ENCODE measurements around the gene GPR160. TPM values are rescaled to one million over a fixed set of nuclear protein-coding genes. Genes with fewer than 3 reads are reported as not detected.

The GPR160 gene
- total and polyA plus RNA-seq, 2 experiments from 2014 or later: 52.2 to 87.9 TPM

DNA sequence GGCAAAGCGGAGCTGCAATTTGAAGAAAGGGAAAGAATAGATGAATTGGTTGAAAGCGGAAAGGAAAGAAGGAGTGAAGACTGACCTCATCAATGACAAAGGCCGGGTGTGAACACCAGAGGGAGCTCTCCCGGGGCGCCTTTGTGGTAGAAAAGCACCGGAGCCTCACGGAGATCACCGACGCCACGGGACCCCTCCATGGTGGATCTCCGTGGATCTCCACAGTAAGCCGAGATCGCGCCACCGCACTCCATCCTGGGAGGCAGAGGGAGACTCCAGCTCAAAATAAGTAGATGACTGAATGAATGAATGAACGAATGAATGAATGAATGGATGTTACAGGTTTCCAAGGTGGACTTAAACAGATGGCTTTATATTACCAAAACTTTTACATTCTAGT, 25.0 kb downstream of the GPR160 start:
- no peak overlapping the region for H3K27ac ChIP-seq
- no peaks in the 10 kb centered on the region for H4K20me1 ChIP-seq (ENCODE audit: insufficient read depth, poor library complexity, severe bottlenecking)
- no peaks in the 10 kb centered on the region for H3K27me3 ChIP-seq
- H2AFZ ChIP-seq: no peak overlapping the region
- no peaks in the 10 kb centered on the region for H3K9me3 ChIP-seq (ENCODE audit: low read depth)
- H3K4me1 ChIP-seq (ENCODE audit: insufficient read depth): no peaks in the 10 kb centered on the region
- no peak overlapping the region for H3K4me3 ChIP-seq
- DNase-seq (ENCODE audit: low spot score): no peak
- H3K4me2 ChIP-seq: no peak overlapping the region
- H3K36me3 ChIP-seq (replicated peaks; ENCODE audit: insufficient read depth, low read depth): no peaks in the 10 kb centered on the region
- H3K9me2 ChIP-seq (replicated peaks; ENCODE audit: insufficient read depth): no peaks in the 10 kb centered on the region
- TF ChIP-seq EZH2 (IDR thresholded peaks at IDR 0.05; ENCODE audit: borderline replicate concordance): no peak
- TF ChIP-seq, protein P1, sequence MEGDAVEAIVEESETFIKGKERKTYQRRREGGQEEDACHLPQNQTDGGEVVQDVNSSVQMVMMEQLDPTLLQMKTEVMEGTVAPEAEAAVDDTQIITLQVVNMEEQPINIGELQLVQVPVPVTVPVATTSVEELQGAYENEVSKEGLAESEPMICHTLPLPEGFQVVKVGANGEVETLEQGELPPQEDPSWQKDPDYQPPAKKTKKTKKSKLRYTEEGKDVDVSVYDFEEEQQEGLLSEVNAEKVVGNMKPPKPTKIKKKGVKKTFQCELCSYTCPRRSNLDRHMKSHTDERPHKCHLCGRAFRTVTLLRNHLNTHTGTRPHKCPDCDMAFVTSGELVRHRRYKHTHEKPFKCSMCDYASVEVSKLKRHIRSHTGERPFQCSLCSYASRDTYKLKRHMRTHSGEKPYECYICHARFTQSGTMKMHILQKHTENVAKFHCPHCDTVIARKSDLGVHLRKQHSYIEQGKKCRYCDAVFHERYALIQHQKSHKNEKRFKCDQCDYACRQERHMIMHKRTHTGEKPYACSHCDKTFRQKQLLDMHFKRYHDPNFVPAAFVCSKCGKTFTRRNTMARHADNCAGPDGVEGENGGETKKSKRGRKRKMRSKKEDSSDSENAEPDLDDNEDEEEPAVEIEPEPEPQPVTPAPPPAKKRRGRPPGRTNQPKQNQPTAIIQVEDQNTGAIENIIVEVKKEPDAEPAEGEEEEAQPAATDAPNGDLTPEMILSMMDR (IDR thresholded peaks at IDR 0.05; ENCODE audit: poor library complexity): no peak
- TF ChIP-seq EZH2phosphoT487 (IDR thresholded peaks at IDR 0.05; ENCODE audit: low read depth, severe bottlenecking, unreplicated experiment): no peak
- peaks cover 2% of the 10 kb centered on the region for H3K79me2 ChIP-seq
- 94% methylated on average over 16 of the region's 16 CpGs for WGBS (ENCODE audit: low lambda C conversion rate, missing lambda C conversion rate)

DNA sequence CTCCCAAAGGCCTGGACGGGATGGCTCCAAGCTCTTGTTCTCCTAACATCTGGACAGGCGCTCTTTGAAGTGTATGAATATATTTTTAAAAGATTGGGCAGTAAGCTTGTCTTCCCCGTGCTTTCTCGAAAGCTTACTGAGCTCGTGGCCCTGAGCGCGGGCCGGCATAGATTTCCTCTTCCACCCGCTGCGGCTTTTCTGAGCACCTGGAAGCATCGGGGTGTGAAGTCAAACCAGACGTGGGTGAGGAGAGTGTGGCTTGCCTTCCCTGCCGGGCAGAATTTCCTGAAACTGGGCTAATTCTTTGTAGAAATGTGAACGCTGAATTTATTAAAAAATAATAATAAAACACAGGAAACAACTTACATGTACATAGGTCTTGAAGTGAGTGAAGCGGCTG, 25.9 kb downstream of the GPR160 start:
- Histone ChIP-seq H3K9me2 (replicated peaks; ENCODE audit: insufficient read depth) (no peaks in the 10 kb centered on the region), H3K27me3 (no peaks in the 10 kb centered on the region), H3K36me3 (replicated peaks; ENCODE audit: insufficient read depth, low read depth) (no peaks in the 10 kb centered on the region), H3K4me2 (no peak overlapping the region), H3K4me3 (no peak overlapping the region), H3K4me1 (ENCODE audit: insufficient read depth) (no peaks in the 10 kb centered on the region), H3K9me3 (ENCODE audit: low read depth) (no peaks in the 10 kb centered on the region), H3K79me2 (peaks cover 2% of the 10 kb centered on the region), H3K27ac (no peak overlapping the region), H4K20me1 (ENCODE audit: insufficient read depth, poor library complexity, severe bottlenecking) (no peaks in the 10 kb centered on the region), H2AFZ (no peak overlapping the region)
- DNase-seq (ENCODE audit: low spot score): no peak
- WGBS (ENCODE audit: low lambda C conversion rate, missing lambda C conversion rate): 95% methylated on average over 15 of the region's 15 CpGs
- TF ChIP-seq EZH2phosphoT487 (IDR thresholded peaks at IDR 0.05; ENCODE audit: low read depth, severe bottlenecking, unreplicated experiment): no peak
- TF ChIP-seq, protein P1 (IDR thresholded peaks at IDR 0.05; ENCODE audit: poor library complexity): no peak
- no peak for TF ChIP-seq EZH2 (IDR thresholded peaks at IDR 0.05; ENCODE audit: borderline replicate concordance)

DNA sequence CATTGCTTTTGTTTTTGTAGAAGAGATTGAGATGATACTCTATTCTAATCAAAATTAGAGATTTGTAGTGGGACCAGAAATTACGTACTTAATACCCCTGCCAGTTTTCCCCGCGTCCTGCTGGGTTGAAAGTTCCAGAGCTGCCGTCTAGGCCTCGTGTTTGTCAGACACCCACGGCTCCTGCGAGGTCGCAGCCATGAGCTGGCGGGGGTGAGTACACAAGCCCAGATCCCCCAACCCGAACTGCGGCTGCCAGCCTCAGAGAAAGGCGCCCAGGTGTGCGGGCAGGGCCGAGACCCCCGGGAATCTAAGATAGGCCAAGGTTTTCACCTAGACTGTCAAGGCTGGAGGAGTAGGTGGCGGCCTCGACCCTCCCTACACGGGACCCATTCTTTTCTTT, 26.3 kb downstream of the GPR160 start:
- no peaks in the 10 kb centered on the region for H3K27me3 ChIP-seq
- no peak overlapping the region for H3K4me3 ChIP-seq
- H3K9me2 ChIP-seq (replicated peaks; ENCODE audit: insufficient read depth): no peaks in the 10 kb centered on the region
- TF ChIP-seq EZH2 (IDR thresholded peaks at IDR 0.05; ENCODE audit: borderline replicate concordance) (no peak), EZH2phosphoT487 (IDR thresholded peaks at IDR 0.05; ENCODE audit: low read depth, severe bottlenecking, unreplicated experiment) (no peak)
- TF ChIP-seq, protein P1 (IDR thresholded peaks at IDR 0.05; ENCODE audit: poor library complexity): no peak
- 97% methylated on average over 18 of the region's 18 CpGs for WGBS (ENCODE audit: low lambda C conversion rate, missing lambda C conversion rate)
- no peak overlapping the region for H2AFZ ChIP-seq
- H3K27ac ChIP-seq: no peak overlapping the region
- no peaks in the 10 kb centered on the region for H3K4me1 ChIP-seq (ENCODE audit: insufficient read depth)
- H3K36me3 ChIP-seq (replicated peaks; ENCODE audit: insufficient read depth, low read depth): no peaks in the 10 kb centered on the region
- DNase-seq (ENCODE audit: low spot score): no peak
- H3K9me3 ChIP-seq (ENCODE audit: low read depth): no peaks in the 10 kb centered on the region
- H4K20me1 ChIP-seq (ENCODE audit: insufficient read depth, poor library complexity, severe bottlenecking): no peaks in the 10 kb centered on the region
- H3K4me2 ChIP-seq: no peak overlapping the region
- peaks cover 2% of the 10 kb centered on the region for H3K79me2 ChIP-seq
